HT1080 (cell line): Measurements from ENCODE around the gene PPFIA2. TPM values are rescaled to one million over a fixed set of nuclear protein-coding genes. Genes with fewer than 3 reads are reported as not detected.

ENCODE experiments used
- DNase-seq: peaks from one replicate; pipeline ENCODE4 v3.0.0-alpha.2; 2015; ENCODE audit warnings: low read depth
- polyA plus RNA-seq, 2 experiments: library from polyadenylated mRNA; depleted of rRNA; stranded (reverse); fragments of >200 nt; gene quantifications; 2 replicates each; pipeline ENCODE4 v1.2.3, GENCODE V29; 2015
- total RNA-seq: library from RNA; depleted of rRNA; stranded (reverse); fragments of >200 nt; shearing (Covaris generic); gene quantifications from 2 replicates; pipeline ENCODE4 v1.2.3, GENCODE V29; 2014; rRNA removed

PPFIA2 gene
- 1.8 TPM in 2 replicates for total RNA-seq
- 0.12 and 0.15 TPM in 2 replicates for polyA plus RNA-seq (2015; cell fraction: cytosol; rRNA removed)
- polyA plus RNA-seq (2015; cell fraction: nucleus; rRNA removed): 1.1 TPM in 2 replicates

DNA sequence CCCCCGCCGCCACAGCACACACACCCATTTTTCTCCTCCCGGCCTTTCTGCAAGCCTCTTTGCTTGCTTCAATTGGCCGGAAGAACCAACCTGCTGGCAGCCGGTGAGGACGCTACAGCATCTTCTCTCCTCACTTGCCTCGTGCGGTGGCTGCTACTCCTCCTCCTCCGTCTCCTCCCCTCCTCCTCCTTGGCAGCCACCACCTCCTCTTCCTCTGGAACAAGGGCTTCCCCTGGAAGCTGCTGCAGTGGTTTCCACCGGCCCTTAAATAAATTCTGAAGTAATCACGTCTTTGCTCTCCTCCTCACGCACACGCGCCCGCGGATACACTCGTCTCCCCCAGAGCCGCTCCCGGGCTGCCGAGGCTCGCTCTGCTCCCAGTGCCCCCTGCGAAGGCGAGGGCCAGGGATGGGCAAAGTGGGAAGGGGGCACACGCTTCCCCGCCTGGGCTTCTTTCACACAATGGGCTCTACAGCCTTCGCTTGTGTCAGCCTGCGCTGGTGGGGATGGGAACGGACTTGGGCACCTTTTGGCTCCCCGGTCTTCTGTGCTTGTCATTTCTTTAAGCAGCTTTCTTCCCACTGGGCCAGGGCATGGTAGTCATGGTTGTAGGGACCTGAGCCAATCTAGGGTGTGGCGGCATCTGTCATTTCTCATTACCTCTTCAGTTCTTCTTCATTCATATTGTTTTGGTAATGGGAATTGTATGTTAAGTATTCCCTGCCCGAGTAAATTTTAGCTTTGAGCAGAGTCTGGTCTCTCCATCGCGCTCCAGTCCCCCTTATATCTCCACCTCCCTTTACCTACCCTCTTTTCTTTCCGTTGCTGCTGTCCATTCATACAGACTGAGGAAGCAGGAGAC lies at the start of gene PPFIA2:
TSS of gene PPFIA2 (minus strand) at position 161 of the 862 bp plus-strand sequence.
- peak; percentile 13 for DNase-seq

GRCh38 chr12:81800298-81801148 lies 41.4 kb upstream of the PPFIA2 start:
- peak; percentile 65 for DNase-seq

GRCh38 chr12:81798294-81798693 lies 39.1 kb upstream of the PPFIA2 start:
- no peak for DNase-seq

DNA sequence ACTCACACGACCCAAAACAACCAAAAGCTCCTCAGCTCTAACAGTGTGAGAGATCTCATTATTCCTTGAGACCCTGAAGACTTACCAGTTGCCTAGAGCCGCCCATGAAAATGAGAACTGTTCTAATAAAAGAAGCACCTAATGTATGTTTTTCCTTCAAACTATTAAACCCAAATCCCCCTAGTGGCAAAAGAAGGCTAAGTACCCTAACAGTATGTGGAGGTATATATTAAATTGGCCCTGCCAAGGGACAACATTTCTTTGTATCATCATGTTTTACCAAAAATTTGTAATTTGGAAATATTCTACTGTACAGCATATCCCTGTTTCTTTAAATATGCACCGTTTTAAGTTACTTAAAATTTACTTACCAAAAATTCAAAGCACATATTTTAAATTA lies 38.0 kb upstream of the PPFIA2 start:
- DNase-seq: no peak

DNA sequence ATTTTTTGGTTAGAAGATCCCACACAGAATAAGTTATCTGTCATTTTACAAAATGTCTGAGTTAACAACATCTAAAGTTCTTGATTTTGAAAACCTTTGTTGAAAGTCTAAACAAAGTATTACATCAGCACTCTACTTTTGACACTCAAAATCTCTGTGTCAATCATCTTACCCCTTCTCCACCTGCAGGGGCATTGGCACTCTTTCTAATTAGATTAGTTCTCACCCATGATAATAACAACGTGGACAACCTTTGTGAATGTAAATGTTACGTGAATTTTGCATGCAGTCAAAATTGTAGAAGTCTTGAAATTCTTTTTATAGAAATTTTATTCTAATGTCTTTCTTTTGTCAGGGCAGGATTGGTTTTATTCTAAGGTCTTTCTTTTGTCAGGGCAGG lies 33.5 kb upstream of the PPFIA2 start:
- DNase-seq: no peak

DNA sequence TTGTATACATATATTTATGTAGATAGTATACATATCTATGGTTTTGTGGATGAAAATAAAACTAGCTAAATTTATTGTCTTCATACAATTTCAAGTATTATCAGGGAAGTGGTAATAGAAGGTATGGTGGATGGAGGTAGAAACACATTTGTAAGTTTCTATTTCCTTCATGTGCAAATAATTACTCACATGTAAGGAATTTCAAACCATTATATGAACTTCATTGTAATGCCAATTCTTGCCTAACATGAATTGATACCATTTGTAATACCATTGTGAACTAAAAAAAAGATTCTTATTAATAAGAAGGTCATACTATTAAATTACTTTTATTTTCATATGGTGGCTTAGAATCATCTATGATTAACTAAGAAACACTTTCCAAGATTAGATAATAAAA lies 20.1 kb upstream of the PPFIA2 start:
- DNase-seq: no peak

- no peak for DNase-seq
These were observed 19.6 kb upstream of the PPFIA2 start for GRCh38 chr12:81778719-81779118.

GRCh38 chr12:81758421-81759189 lies 545 bp downstream of the PPFIA2 start:
- DNase-seq: peak; percentile 44

- no peak for DNase-seq
These were observed 1.3 kb downstream of the PPFIA2 start for GRCh38 chr12:81757731-81758365.

DNA sequence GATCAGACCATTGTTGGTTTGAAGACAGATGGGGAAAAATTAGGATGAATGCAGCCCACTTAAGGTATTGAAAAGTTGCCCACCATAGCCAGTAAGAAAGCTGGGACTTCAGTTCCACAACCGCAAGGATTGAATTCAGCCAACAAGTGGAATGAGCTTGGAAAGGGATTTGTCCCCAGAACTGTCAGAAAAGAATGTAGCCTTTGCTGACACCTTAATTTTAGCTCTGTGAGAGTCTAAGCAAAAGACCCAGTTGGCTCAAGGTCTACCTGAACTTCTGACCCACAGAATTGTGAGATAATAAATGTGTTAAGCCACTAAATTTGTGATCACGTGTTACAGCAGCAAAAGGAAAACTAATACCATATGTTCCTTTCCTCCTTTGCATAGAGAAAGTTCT lies 29.4 kb downstream of the PPFIA2 start:
- no peak for DNase-seq

DNA sequence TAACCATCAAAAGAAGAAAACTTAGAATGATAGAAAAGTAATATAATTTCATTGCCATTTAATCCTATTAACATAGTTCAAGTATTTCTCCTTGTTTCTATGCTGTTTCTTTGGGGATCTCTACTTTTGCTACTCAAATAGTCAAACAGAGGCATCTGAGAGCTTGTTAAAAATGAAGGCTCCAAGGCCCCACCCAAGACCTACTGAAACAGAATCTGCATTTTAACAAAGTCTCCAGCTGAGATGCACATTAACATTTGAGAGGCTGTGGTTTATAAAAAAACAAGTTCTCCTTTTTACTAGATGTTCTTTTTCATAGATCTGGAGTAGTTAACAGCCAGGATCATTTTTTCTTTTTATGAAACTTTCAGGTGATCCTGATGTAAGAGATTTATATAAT lies 31.8 kb downstream of the PPFIA2 start:
- DNase-seq: no peak

GRCh38 chr12:81726634-81727033 lies 32.5 kb downstream of the PPFIA2 start:
- no peak for DNase-seq

GRCh38 chr12:81723361-81723760 lies 35.8 kb downstream of the PPFIA2 start:
- DNase-seq: no peak

GRCh38 chr12:81722004-81722403 lies 37.1 kb downstream of the PPFIA2 start:
- peak; percentile 40 for DNase-seq

GRCh38 chr12:81718616-81719015 lies 40.5 kb downstream of the PPFIA2 start:
- no peak for DNase-seq

DNA sequence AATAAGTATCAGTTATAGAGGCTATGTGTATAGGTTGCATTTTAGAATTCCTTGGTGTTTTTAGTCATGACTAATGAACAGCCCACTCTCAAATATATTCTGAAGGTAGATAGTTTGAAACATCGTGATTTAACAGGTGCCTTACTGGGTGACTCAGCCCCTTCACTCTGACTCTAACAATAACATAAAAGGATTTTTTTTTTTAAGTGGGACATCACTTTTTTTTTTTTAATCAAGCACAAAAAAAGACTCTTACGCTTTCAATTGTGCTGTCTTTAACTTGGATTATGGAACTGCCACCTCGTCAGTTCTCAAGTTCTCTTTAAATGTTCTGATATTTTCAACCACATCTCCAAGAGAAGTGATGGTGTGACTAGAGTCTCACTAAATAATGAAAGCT lies 46.6 kb downstream of the PPFIA2 start:
- DNase-seq: no peak

GRCh38 chr12:81705586-81705985 lies 53.6 kb downstream of the PPFIA2 start:
- DNase-seq: peak; percentile 61

DNA sequence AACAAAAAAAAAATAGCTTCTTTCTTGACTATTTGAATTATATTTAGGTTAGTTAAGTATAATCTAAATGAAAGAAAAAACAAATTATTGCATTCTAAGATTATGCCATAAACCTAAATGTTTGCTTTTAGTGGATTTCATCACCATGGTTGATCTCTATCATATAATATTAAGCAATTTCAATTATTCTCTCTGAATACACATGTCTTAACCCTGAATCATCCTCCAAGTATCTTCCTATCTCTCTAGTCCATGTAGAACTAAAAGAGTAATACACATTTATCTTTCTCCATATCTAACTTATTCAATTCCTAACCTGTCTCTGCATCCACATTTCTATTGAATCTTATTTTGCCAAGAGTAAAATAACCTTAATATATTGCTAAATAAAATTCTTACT lies 59.6 kb downstream of the PPFIA2 start:
- DNase-seq: no peak

DNA sequence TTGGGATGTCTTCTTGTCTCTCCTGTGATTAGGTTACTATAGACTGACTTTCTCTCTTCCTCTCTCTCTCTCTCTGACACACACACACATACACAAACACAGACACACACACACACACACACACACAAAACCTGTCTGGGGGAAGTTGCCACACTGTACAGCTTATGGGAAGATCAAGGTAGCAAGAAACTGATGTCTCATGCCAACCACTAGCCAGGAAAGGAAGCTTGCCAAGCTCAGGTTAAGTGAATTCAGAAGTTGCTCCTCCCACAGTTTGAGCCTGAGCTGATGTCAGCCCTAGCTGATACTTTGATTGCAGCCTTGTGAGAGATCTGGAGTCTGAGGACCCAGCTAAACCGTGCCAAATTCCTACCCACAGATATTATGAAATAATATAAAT lies 67.1 kb downstream of the PPFIA2 start:
- DNase-seq: peak; percentile 23

- DNase-seq: no peak
These were observed 75.3 kb downstream of the PPFIA2 start for GRCh38 chr12:81683881-81684280.

DNA sequence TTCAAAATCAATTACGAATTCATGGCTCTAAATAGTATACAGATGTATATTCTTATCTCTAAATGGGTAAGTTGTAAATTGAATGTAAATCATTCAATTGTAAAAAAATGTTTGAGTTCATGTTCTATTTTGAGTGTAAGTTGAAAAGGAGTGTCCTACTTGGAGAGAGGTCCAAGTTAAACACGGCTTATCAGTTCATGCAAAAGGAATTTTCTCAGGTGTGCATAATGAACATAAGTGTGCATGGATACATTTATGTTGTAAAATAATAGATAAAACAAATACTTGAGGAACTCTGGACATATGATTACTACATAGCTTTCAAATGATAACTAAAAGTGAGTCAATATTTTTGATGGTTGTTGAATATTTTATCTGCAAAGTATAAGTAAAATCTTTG lies 79.5 kb downstream of the PPFIA2 start:
- DNase-seq: no peak
